H1 (cell line): Measurements from ENCODE around the gene ATP6V1G1. TPM values are rescaled to one million over a fixed set of nuclear protein-coding genes. Genes with fewer than 3 reads are reported as not detected.

Experiments
- CBX8 ChIP-seq: fragments of 300-800, 300-1000 bp; sonication (generic); IDR thresholded peaks from 2 replicates; pipeline ENCODE4 v1.7.1; 2016; ENCODE audit warnings: low read depth, low read length, borderline replicate concordance
- CHD2 ChIP-seq: IDR thresholded peaks from 2 replicates; pipeline ENCODE4 v1.6.1; 2012; ENCODE audit warnings: low read length, improper control_type of control experiment
- CHD7 ChIP-seq: fragments of 300-600 bp; sonication (generic); IDR thresholded peaks from 2 replicates; pipeline ENCODE4 v1.7.1; 2012; ENCODE audit warnings: low read length, moderate library complexity, mild to moderate bottlenecking, inconsistent platforms; ENCODE audit not compliant: insufficient replicate concordance
- EP300 ChIP-seq, 2 experiments: IDR thresholded peaks; 1 replicate in 1 of 2; 2 replicates in 1 of 2; pipeline ENCODE4 v1.6.1; 2011 to 2012; ENCODE audit warnings: low read depth in 2 of 2, low read length in 2 of 2, mild to moderate bottlenecking in 2 of 2, borderline replicate concordance in 1 of 2, inconsistent platforms in 1 of 2, moderate library complexity in 1 of 2
- HDAC2 ChIP-seq, 2 experiments: fragments of 300-600 bp in 1 of 2; sonication (generic) in 1 of 2; IDR thresholded peaks; 2 replicates each; pipeline ENCODE4 v1.6.1; 2011 to 2012; ENCODE audit warnings: low read depth in 2 of 2, low read length in 2 of 2, mild to moderate bottlenecking in 2 of 2, moderate library complexity in 2 of 2, borderline replicate concordance in 1 of 2, inconsistent platforms in 1 of 2
- KDM1A ChIP-seq: fragments of 200-600, 300-600 bp; sonication (generic); IDR thresholded peaks from 2 replicates; pipeline ENCODE4 v1.7.1; 2016; ENCODE audit warnings: mild to moderate bottlenecking, low read length, borderline replicate concordance
- RAD21 ChIP-seq, 2 experiments: IDR thresholded peaks in 1 of 2; conservative IDR thresholded peaks in 1 of 2; 2 replicates each; pipeline ENCODE4 v1.6.1; 2011; ENCODE audit warnings: low read depth in 2 of 2, low read length in 2 of 2, improper control_type of control experiment in 1 of 2, inconsistent platforms in 1 of 2, mild to moderate bottlenecking in 1 of 2, moderate library complexity in 1 of 2
- RNF2 ChIP-seq: fragments of 200-900, 300-1000 bp; sonication (generic); IDR thresholded peaks from 2 replicates; pipeline ENCODE4 v1.7.1; 2016; ENCODE audit warnings: borderline replicate concordance, low read depth, mild to moderate bottlenecking, antibody characterized with exemption, low read length; ENCODE audit not compliant: poor library complexity, severe bottlenecking; ENCODE audit errors: missing control alignments
- polyA plus RNA-seq, 7 experiments: library from polyadenylated mRNA; depleted of rRNA in 3 of 7; stranded (reverse) in 5 of 7; unstranded in 2 of 7; fragments of >200 nt in 5 of 7; fragments of 200-250 nt in 2 of 7; gene quantifications; 1 replicate in 5 of 7; 2 replicates in 1 of 7; 4 replicates in 1 of 7; pipeline versions ENCODE4 v1.2.1 to v1.2.3, GENCODE V29; 2011 to 2013; ENCODE audit warnings: missing spikeins in 2 of 7, mixed read lengths in 2 of 7
- total RNA-seq: library from RNA; stranded (reverse); fragmentation: NEBNext Ultra II Directional; extraction: Animal tissue kit (Norgen Biotek cat#: 25700); gene quantifications from 2 replicates; pipeline ENCODE4 v1.2.1, GENCODE V29; 2021

ATP6V1G1 gene
- total and polyA plus RNA-seq, 2 of the 8 experiments (the other 6 are each of a cell fraction or from before 2014, with no cell fraction given) = 112 to 124 TPM

DNA sequence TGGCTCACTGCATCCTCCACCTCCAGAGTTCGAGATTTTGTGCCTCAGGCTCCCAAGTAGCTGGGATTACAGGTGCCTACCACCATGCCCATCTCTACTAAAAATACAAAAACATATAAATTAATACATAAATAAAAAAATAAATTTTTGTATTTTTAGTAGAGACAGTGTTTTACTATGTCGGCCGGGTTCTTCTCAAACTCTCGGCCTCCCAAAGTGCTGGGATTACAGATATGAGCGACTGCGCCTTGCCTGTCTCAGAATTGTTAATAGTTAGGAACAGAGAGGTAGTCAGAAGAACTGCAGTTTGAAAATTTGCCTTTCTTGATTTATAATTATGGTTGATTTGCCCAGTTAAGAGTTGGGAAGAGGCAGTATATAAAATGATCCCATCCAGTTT, 2.8 kb downstream of the ATP6V1G1 start (continued):
- TF ChIP-seq CHD7 (no peak), HDAC2 (IDR thresholded peaks at IDR 0.05; ENCODE audit: borderline replicate concordance in 1 of 2, low read depth in 2 of 2, low read length in 2 of 2) (no peak), CBX8 (no peak), CHD2 (no peak), RAD21 (IDR thresholded peaks at IDR 0.05 in 1 of 2, conservative IDR thresholded peaks at IDR 0.05 in 1 of 2; ENCODE audit: low read depth in 2 of 2, low read length in 2 of 2) (no peak), EP300 (IDR thresholded peaks at IDR 0.05; ENCODE audit: borderline replicate concordance in 1 of 2, low read depth in 2 of 2, low read length in 2 of 2) (no peak), RNF2 (no peak), KDM1A (no peak)
